Left cardiac atrium (tissue), 4 donors: Measurements from ENCODE around the gene ZG16. TPM values are rescaled to one million over a fixed set of nuclear protein-coding genes. Genes with fewer than 3 reads are reported as not detected.

ENCODE experiments used
- ATAC-seq, 2 donors: fragments of 200-7000 bp; cut with Tn5 transposase; one replicate each; pipeline ENCODE4 v1.9.1; 2020; ENCODE audit warnings: mild to moderate bottlenecking in 2 of 2, moderate library complexity in 2 of 2
- DNase-seq: peaks from one replicate; pipeline ENCODE4 v3.0.0-alpha.2; 2020
- intact Hi-C, 2 donors: fragments of 100-400 bp; cut with DNase I; formaldehyde crosslinking; loops; one replicate each; pipeline versions ENCODE4 v1.14.1 to v1.15.1; 2022 to 2023
- total RNA-seq, 2 donors: library from RNA; stranded (reverse); fragmentation: NEBNext Ultra II Directional; extraction: Animal tissue kit (Norgen Biotek cat#: 25700); gene quantifications; one replicate each; pipeline ENCODE4 v1.2.1, GENCODE V29; 2021
- donor health status: DM: no; HTN: yes; CAD: no.
- donor health status: DM: no; HTN: yes; CAD: no; lungs with severe emphysema.
- donor health status: DM: yes; HTN: yes; CAD: no.
- donor health status: Dilated cardiomyopathy.

Gene ZG16
- total RNA-seq, 2 donors from 2014 or later: not detected

DNA sequence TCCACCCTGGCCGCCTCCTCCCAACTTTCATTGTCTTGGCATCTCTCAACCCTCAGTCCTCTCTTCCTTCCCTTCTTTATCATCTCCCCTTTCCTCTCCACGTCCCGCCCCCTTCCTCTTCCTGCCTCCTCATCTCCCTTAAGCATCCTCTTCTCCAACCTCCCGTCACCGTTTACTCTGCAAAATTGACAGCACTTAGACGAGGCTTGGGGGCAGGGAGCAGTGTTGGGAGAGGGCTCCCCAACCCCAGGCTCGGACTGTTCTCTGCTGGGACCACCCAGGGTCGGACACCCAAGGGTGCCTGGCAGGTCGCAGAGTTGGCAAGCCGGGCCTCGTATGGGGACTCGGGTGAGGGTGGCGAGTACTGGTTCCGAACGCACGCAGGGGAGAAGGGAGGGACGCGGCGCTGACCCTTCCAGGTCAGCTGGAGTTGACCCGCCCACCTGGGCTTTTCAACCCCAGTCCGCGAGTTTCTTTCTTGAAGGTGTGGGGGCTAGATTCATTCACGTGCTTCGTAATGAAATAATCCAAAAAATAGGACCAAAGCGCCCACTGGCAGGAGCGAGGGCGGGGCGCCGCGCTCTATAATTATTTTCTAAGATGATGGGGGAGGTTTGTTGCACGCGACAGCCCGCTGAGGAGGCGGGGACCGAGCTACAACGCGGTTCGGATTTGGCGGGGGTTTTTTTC lies 37.1 kb downstream of the ZG16 start:
- ATAC-seq (no peak), DNase-seq (peak; percentile 62)
- intact Hi-C loops: no loop called here

GRCh38 chr16:29815793-29816693 lies 38.0 kb downstream of the ZG16 start, which contains the start of gene PAGR1:
TSS of gene PAGR1 (plus strand) at chr16:29816152. CDS start at chr16:29816526, 374 bp downstream.
- intact Hi-C loops: no loop called here
- DNase-seq (peak; percentile 98), ATAC-seq (peak; percentile 79 to 84)

DNA sequence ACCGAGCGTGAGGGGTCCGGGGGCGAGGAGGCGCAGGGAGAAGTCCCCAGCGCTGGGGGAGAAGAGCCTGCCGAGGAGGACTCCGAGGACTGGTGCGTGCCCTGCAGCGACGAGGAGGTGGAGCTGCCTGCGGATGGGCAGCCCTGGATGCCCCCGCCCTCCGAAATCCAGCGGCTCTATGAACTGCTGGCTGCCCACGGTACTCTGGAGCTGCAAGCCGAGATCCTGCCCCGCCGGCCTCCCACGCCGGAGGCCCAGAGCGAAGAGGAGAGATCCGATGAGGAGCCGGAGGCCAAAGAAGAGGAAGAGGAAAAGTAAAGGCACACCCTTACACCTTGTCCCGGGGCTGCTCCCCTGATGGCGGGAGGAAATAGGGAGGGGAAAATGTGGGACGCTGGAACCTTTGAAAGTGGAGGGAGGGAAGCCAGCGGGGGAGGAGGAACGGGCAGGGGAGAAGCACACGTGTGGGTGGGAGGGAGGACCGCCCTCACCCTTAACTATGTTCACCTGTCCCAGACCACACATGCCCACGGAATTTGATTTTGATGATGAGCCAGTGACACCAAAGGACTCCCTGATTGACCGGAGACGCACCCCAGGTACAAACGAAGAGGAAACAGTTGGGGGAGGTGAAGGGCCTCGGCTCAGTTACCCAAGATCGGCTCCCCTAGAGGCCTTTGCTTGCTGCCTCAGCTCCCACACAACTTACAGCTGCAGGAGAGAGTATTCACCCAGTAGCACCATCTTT lies 38.8 kb downstream of the ZG16 start:
- peak; percentile 55 to 59 for ATAC-seq
- DNase-seq: peak; percentile 79
- intact Hi-C loops: no loop called here

GRCh38 chr16:29818082-29818481 lies 40.0 kb downstream of the ZG16 start:
- DNase-seq: no peak
- intact Hi-C loops: no loop called here
- no peak for ATAC-seq

- intact Hi-C loops: no loop called here
- no peak for ATAC-seq
- no peak for DNase-seq
These were observed 41.5 kb downstream of the ZG16 start for GRCh38 chr16:29819506-29819905.

GRCh38 chr16:29820271-29820701 lies 42.2 kb downstream of the ZG16 start, which contains the start of gene MVP:
TSS of gene MVP (plus strand) at chr16:29820462. CDS start at chr16:29830550, 10,088 bp downstream.
- DNase-seq: peak; percentile 82
- peak in 1 of 2 donors; percentile 33 for ATAC-seq
- intact Hi-C loops: no loop called here

DNA sequence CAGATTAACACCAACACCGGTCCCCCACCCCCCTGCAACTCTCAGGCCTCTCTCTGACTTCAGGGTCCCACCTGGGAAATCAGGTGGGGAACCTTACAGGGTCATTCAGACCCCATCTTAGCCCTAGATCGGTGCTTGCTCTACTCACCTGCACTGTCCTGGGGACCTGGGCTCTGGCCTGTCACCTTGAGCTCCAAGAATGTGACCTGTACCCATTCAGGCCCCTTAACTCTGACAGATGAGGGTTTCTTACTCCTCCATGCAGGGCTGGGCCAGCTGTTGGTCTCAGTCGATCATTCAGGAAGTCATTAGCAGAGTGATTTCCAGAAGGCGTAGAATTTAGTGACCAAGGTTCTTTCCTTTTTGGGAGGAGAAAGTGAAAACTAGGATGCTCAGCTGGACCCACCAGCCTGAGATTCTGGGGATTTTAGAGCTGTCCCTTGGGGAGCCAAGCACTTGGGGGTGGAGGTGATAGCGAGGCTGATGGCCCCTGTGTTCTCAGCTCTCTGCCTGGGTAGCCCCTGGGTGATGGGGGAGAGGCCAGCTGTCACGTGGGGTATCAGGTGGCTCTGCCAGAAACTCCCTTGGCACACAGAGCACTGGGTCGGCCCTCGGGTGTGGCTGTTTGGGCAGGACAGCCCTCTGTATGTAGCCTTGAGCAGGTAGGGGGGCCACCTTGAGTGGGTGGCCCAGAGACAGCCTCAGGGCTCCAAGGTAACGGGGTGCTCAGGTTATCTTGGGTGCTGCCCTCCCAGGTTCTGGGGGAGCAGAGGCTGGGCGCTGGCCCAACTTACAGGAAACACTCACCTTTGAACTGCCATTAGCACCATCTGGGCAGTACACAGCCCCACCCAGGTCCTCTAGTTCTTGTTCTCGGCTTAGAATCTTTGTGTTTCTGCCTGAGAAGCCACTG lies 42.9 kb downstream of the ZG16 start:
- intact Hi-C loops: no loop called here
- ATAC-seq: peak in 1 of 2 donors; percentile 29
- DNase-seq: peak; percentile 68

DNA sequence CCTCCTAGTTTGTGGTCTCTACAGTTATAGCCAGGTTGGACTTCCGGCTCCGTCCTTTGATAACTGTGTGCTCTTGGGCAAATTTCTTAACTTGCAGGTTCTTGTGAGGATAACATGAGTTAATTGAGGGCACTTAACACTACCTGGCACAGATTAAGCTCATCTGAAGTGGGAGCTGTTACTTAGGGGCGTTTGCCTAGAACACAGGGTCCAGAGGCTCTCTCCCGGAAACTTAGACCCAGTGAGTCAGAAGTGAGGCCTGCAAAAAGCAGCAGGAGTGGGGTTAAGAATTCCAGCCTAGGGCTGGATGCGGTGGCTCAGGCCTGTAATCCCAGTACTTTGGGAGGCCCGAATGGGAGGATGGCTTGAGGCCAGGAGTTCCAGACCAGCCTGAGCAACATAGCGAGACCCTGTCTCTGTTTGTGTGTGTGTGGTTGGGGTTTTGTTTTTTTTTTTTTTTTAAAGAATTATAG lies 43.6 kb downstream of the ZG16 start:
- peak in 1 of 2 donors; percentile 30 for ATAC-seq
- intact Hi-C loops: no loop called here
- no peak for DNase-seq

DNA sequence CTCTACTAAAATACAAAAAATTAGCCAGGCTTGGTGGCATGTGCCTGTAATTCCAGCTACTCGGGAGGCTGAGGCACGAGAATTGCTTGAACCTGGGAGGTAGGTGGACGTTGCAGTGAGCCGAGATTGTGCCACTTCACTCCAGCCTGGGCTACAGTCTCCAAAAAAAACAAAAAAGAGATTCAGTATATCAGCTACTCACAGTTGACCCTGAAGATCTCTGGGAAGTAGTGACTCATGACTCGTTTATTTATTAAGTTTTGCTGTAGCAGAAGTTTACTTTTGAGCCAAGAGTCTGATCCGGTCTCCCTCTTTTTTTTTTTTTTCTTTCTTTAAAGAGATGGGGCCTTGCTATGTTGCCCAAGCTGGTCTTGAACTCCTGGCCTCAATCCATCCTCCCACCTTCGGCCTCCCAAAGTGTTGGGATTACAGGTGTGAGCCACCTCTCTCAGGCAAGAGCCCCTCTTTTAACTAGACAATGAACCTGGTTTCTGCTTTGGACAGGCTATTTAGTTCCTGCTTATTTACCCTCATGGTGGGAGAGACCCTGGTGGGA lies 46.6 kb downstream of the ZG16 start:
- DNase-seq: no peak
- intact Hi-C loops: no loop called here
- ATAC-seq: peak in 1 of 2 donors; percentile 54

- intact Hi-C loops: no loop called here
- ATAC-seq: peak; percentile 17 to 76
- DNase-seq: peak; percentile 67
These were observed 47.3 kb downstream of the ZG16 start for GRCh38 chr16:29825145-29826044.

DNA sequence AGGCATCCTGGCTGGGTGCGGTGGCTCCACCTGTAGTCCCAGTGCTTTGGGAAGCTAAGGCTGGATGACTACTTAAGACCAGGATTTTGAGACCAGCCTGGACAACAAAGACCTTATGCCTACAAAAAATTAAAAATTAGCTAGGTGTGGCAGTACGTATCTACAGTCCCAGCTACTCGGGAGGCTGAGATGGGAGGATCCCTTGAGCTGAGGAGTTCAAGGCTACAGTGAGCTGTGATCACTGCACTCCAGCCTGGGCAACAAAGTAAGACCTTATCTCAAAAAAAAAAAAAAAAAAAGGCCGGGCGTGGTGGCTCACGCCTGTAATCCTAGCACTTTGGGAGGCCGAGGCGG lies 48.3 kb downstream of the ZG16 start:
- intact Hi-C loops: no loop called here
- ATAC-seq: no peak
- no peak for DNase-seq

DNA sequence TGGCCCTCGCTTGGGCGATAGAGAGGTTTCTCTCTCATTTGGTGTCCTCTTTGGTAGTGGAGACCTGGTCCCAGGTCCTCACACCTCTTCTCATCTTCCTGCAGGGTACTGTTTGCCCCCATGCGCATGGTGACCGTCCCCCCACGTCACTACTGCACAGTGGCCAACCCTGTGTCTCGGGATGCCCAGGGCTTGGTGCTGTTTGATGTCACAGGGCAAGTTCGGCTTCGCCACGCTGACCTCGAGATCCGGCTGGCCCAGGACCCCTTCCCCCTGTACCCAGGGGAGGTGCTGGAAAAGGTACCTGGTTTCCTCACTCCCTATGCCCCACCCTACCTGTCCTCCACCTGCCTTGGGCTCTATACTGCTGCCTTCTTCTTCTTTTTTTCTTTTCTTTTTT lies 52.7 kb downstream of the ZG16 start:
- DNase-seq (no peak), ATAC-seq (no peak)
- intact Hi-C loops: no loop called here

DNA sequence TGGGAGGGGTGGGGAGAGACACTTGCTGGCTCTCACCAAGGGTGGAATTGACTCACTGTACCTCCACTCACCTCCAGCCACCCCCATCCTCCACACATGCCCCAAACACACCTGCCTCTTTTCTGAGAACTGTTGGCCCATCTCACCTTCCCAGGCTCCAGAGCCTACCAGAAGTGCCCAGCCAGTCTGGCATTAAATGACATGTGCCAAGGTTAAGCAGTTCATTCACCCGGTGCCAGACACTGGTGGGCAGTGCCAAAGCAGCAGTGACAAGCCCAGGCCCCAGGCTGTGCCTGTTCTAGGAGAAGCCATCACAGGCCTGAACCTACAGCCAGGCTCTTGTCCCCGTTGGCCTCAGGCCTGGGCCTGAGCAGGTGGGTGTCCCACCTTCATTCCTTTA lies 53.4 kb downstream of the ZG16 start:
- DNase-seq: no peak
- intact Hi-C loops: no loop called here
- ATAC-seq: peak in 1 of 2 donors; percentile 19
